Pancreas (tissue), 10 donors: Measurements from ENCODE around the gene ESF1. TPM values are rescaled to one million over a fixed set of nuclear protein-coding genes. Genes with fewer than 3 reads are reported as not detected.
A peak's percentile ranks its signal among the peaks of the same experiment; 100 is the strongest.

ENCODE experiments used
- ATAC-seq, 4 donors: fragments of 200-7000 bp; cut with Tn5 transposase; one replicate each; pipeline versions ENCODE4 v1.8.0 to v1.9.1; 2020; ENCODE audit warnings: mild to moderate bottlenecking in 4 of 4, moderate library complexity in 4 of 4
- DNase-seq, 6 donors: peaks; one replicate each; pipeline ENCODE4 v3.0.0-alpha.2; 2020
- FAIRE-seq: peaks from 2 replicates; lab custom pipeline; 2012; peaks lifted over from hg19 to GRCh38; lab: Jason Lieb, UNC
- H3K27ac ChIP-seq, 4 donors: fragments of 200-600 bp; sonication (generic); 1 replicate in 3 of 4; 2 replicates in 1 of 4; pipeline versions ENCODE4 v1.5.0 to v1.8.0; 2020
- H3K27me3 ChIP-seq, 4 donors: fragments of 200-600 bp; one replicate each; pipeline ENCODE4 v1.8.0; 2021
- H3K36me3 ChIP-seq, 3 donors: fragments of 200-600 bp; sonication (generic) in 1 of 3; one replicate each; pipeline versions ENCODE4 v1.5.0 to v1.8.0; 2020 to 2021
- H3K4me1 ChIP-seq, 3 donors: fragments of 200-600 bp; one replicate each; pipeline ENCODE4 v1.8.0; 2021
- H3K4me3 ChIP-seq, 4 donors: fragments of 200-600 bp; sonication (generic) in 2 of 4; one replicate each; pipeline versions ENCODE4 v1.5.0 to v1.8.0; 2020 to 2021
- H3K9me3 ChIP-seq, 4 donors: fragments of 200-600 bp; one replicate each; pipeline ENCODE4 v1.8.0; 2021
- WGBS, 2 donors: extraction: QIAGEN DNeasy Blood & Tissue Kit; methylation state at CpG; one replicate each; pipeline ENCODE4 v1.1.7; 2013; 5-methylcytosine and 5-hydroxymethylcytosine counted together
- intact Hi-C, 3 donors: fragments of 100-400 bp; cut with DNase I; formaldehyde crosslinking; loops; one replicate each; pipeline versions ENCODE4 v1.11.1 to v1.14.2; 2022
- polyA plus RNA-seq, 2 donors: library from polyadenylated mRNA; stranded (reverse); fragments of 200-250 nt; gene quantifications; one replicate each; pipeline ENCODE4 v1.2.3, GENCODE V29; 2013
- total RNA-seq, 6 donors: library from RNA; stranded (reverse); fragmentation: NEBNext Ultra II Directional in 4 of 6; extraction: Animal tissue kit (Norgen Biotek cat#: 25700) in 4 of 6; gene quantifications; one replicate each; pipeline versions ENCODE4 v1.2.1 to v1.2.4, GENCODE V29; 2021 to 2023
- TF ChIP-seq, protein P1 (sequence below), 4 donors: fragments of 200-600 bp; sonication (generic) in 3 of 4; IDR thresholded peaks; one replicate each; pipeline versions ENCODE4 v1.5.0 to v1.8.0; 2021; ENCODE audit warnings: antibody characterized with exemption in 4 of 4
- donor health status: healthy with polysubstance abuse.
- donor health status: DM: no; HTN: no; CAD: no; lungs with moderate emphysema.
- donor health status: DM: no; HTN: no; CAD: no.
- donor health status: control.
- donor health status: control.
- donor health status: Bipolar disorder and iron deficiency.
- donor health status: DM: yes; HTN: yes; CAD: no.
- donor health status: DM: no; HTN: no; CAD: no.
- donor health status: DM: no; HTN: no; CAD: no.
- donor health status: DM: yes; HTN: yes; CAD: no.

The ESF1 gene, protein sequence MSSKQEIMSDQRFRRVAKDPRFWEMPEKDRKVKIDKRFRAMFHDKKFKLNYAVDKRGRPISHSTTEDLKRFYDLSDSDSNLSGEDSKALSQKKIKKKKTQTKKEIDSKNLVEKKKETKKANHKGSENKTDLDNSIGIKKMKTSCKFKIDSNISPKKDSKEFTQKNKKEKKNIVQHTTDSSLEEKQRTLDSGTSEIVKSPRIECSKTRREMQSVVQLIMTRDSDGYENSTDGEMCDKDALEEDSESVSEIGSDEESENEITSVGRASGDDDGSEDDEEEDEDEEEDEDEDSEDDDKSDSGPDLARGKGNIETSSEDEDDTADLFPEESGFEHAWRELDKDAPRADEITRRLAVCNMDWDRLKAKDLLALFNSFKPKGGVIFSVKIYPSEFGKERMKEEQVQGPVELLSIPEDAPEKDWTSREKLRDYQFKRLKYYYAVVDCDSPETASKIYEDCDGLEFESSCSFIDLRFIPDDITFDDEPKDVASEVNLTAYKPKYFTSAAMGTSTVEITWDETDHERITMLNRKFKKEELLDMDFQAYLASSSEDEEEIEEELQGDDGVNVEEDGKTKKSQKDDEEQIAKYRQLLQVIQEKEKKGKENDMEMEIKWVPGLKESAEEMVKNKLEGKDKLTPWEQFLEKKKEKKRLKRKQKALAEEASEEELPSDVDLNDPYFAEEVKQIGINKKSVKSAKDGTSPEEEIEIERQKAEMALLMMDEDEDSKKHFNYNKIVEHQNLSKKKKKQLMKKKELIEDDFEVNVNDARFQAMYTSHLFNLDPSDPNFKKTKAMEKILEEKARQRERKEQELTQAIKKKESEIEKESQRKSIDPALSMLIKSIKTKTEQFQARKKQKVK
- total RNA-seq: 1 to 10 TPM; 2.8 to 7.4 (median 6.2) TPM
- polyA plus RNA-seq: 1 to 10 TPM; 4.8 to 5.8 TPM

DNA sequence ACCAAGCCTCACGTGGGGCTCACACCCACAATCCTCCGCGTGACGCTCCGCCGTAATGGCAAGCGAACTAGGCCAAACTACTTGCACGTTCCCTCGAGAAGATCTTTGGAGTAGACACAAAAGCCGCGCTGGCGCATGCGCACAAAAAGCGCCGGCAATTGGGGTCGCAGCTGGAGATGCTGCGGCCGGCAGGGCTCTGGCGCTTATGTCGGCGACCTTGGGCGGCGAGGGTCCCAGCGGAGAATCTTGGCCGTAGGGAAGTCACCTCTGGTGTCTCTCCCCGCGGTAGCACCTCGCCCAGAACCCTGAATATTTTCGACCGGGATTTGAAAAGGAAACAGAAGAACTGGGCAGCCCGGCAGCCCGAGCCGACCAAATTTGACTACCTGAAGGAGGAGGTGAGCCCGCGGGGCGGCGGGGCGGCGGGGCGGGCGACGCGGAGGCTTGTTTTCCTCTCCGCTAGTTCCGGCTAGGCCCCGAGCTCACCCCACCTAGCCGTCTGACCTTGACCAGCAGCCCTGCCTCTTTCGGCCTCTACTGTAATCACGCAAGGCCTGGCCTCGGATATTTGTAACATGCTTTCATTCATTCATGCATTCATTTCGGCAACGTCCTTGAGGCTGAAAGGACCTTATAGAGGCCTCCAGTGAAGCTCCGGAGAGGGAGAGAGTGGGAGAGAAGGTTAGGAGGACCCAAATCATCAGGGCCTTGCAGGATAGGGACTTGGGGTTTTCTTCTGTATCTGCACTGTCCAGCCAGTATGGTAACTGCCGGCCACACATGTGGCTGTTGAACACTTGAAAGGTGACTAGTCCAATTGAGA lies at the start of gene ESF1, which contains the start of gene NDUFAF5:
ESF1 (minus strand) TSS at position 27 of the 823 bp plus-strand sequence. CDS start 1,779 bp downstream, outside the sequence.
NDUFAF5 (plus strand) TSS at position 136 of the 823 bp plus-strand sequence; CDS start at position 177, 41 bp downstream.
- TF ChIP-seq, protein P1, sequence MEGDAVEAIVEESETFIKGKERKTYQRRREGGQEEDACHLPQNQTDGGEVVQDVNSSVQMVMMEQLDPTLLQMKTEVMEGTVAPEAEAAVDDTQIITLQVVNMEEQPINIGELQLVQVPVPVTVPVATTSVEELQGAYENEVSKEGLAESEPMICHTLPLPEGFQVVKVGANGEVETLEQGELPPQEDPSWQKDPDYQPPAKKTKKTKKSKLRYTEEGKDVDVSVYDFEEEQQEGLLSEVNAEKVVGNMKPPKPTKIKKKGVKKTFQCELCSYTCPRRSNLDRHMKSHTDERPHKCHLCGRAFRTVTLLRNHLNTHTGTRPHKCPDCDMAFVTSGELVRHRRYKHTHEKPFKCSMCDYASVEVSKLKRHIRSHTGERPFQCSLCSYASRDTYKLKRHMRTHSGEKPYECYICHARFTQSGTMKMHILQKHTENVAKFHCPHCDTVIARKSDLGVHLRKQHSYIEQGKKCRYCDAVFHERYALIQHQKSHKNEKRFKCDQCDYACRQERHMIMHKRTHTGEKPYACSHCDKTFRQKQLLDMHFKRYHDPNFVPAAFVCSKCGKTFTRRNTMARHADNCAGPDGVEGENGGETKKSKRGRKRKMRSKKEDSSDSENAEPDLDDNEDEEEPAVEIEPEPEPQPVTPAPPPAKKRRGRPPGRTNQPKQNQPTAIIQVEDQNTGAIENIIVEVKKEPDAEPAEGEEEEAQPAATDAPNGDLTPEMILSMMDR (IDR thresholded peaks at IDR 0.05): no peak
- intact Hi-C loops: no loop called here
- WGBS, 2 donors: 0 to 1% methylated on average over 52 to 54 of the region's 54 CpGs
- ATAC-seq (peak; percentile 95 to 99 (median 99)), DNase-seq (peak; percentile 89 to 97 (median 92)), FAIRE-seq (peak; percentile 53)
- H3K27ac ChIP-seq: peak within 1 kb of the TSS; percentile 80 to 96 (median 88)
- H3K9me3 ChIP-seq: no peaks in the 10 kb centered on the region
- H3K4me3 ChIP-seq: peak within 1 kb of the TSS; percentile 59 to 89 (median 84)
- H3K36me3 ChIP-seq: no peaks in the 10 kb centered on the region
- no peaks in the 10 kb centered on the region for H3K27me3 ChIP-seq
- H3K4me1 ChIP-seq: peaks cover 0 to 28% (median 22%) of the 10 kb centered on the region in 3 donors

DNA sequence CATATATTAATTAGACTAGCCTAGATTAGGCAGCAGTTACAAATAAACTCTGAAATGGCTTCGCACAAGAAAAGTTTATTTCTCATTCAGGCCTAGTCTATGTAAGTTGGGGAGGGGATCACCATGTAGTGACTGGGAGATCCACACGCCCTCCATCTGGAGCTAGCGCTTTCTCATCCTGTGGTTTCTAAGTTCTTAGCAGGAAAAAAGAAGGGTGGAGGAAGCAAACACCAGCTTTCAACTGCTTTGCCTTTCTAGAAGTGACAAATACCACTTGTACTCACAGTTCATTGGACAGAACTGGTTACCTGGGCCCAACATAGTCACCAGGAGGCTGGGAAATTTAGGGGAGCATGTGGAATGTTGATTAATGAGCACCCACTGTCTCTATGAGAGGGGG lies 46.8 kb upstream of the ESF1 start:
- intact Hi-C loops: no loop called here
- no peaks in the 10 kb centered on the region for H3K27me3 ChIP-seq
- no peak overlapping the region for H3K27ac ChIP-seq
- ATAC-seq (no peak), FAIRE-seq (no peak), DNase-seq (no peak)
- 91 to 93% methylated on average over 3 of the region's 3 CpGs for WGBS, 2 donors
- H3K36me3 ChIP-seq: no peaks in the 10 kb centered on the region
- no peak overlapping the region for H3K4me3 ChIP-seq
- TF ChIP-seq, protein P1 (IDR thresholded peaks at IDR 0.05): no peak
- no peaks in the 10 kb centered on the region for H3K4me1 ChIP-seq
- H3K9me3 ChIP-seq: no peaks in the 10 kb centered on the region

GRCh38 chr20:13825465-13825864 lies 40.7 kb upstream of the ESF1 start:
- Histone ChIP-seq H3K4me3 (no peak overlapping the region), H3K9me3 (no peaks in the 10 kb centered on the region), H3K4me1 (no peaks in the 10 kb centered on the region), H3K36me3 (no peaks in the 10 kb centered on the region), H3K27me3 (no peaks in the 10 kb centered on the region), H3K27ac (no peak overlapping the region)
- intact Hi-C loops: no loop called here
- no peak for ATAC-seq
- no peak for DNase-seq
- FAIRE-seq: no peak
- WGBS, 2 donors: 81 to 83% methylated on average over 4 to 5 of the region's 5 CpGs
- TF ChIP-seq, protein P1 (IDR thresholded peaks at IDR 0.05): no peak

DNA sequence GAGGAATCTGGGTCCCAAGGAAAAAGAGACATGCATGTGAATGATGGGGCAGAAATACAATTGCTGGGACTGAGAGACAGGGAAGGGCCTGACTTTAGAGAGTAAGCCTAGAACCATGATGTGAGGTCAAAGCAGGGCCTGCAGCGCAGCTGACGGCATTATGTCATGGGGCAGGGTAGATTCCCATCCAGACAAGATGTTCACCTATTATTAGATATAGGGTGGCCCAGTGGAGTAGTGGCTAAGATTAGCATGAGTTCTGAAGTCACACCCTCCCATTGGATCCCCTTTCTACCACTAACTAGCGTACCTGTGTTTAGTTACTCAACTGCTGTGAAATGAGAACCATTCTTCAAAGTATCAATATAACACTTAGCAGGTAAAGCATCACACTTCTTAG lies 39.7 kb upstream of the ESF1 start:
- 88 to 93% methylated on average over 3 of the region's 3 CpGs for WGBS, 2 donors
- H3K4me1 ChIP-seq: peaks cover 0 to 4% (median 2%) of the 10 kb centered on the region in 3 donors
- ATAC-seq (no peak), FAIRE-seq (no peak), DNase-seq (no peak)
- no peak overlapping the region for H3K4me3 ChIP-seq
- no peaks in the 10 kb centered on the region for H3K27me3 ChIP-seq
- no peaks in the 10 kb centered on the region for H3K36me3 ChIP-seq
- H3K9me3 ChIP-seq: no peaks in the 10 kb centered on the region
- TF ChIP-seq, protein P1 (IDR thresholded peaks at IDR 0.05): no peak
- H3K27ac ChIP-seq: no peak overlapping the region
- intact Hi-C loops: no loop called here
